Endothelial cell of umbilical vein (primary cell): ENCODE measurements around the gene C5orf47. TPM values are rescaled to one million over a fixed set of nuclear protein-coding genes. Genes with fewer than 3 reads are reported as not detected.

Source experiments
- BruUV-seq: library from RNA; stranded (reverse); fragments of 400-500 nt; replicated peaks from 2 replicates; lab custom pipeline; 2021; lab: Mats Ljungman, UMichigan
- CTCF ChIA-PET: fragments of 300-600, 350-600 bp; sonication (Branson Sonifier 250); formaldehyde crosslinking; loops from one replicate; lab custom pipeline; 2021; ENCODE audit warnings: antibody characterized with exemption, inconsistent platforms; lab: Charles Lee
- POLR2A ChIA-PET: fragments of 300-600, 350-600 bp; sonication (Branson Sonifier 250); formaldehyde crosslinking; loops from one replicate; lab custom pipeline; 2021; ENCODE audit warnings: antibody characterized with exemption, inconsistent platforms; lab: Charles Lee
- DNase-seq: peaks from one replicate; pipeline ENCODE4 v3.0.0-alpha.2; 2011; ENCODE audit warnings: low read depth, low spot score
- FAIRE-seq: peaks from 2 replicates; lab custom pipeline; 2011; peaks lifted over from hg19 to GRCh38; lab: Jason Lieb, UNC
- H2AFZ ChIP-seq: 2 replicates; pipeline ENCODE4 v1.6.0; 2012; ENCODE audit warnings: low read depth, low read length, control low read depth, inconsistent platforms
- H3K27ac ChIP-seq: 2 replicates; pipeline ENCODE4 v1.5.1; 2011; ENCODE audit warnings: low read depth, mild to moderate bottlenecking, control low read depth, low read length, moderate library complexity; ENCODE audit not compliant: insufficient read depth
- H3K27me3 ChIP-seq, 2 experiments: 2 replicates each; pipeline versions ENCODE4 v1.6.0 to v1.6.1; 2011; ENCODE audit warnings: low read length in 2 of 2, mixed read lengths in 1 of 2; ENCODE audit not compliant: control insufficient read depth in 2 of 2, insufficient read depth in 2 of 2
- H3K36me3 ChIP-seq, 2 experiments: 2 replicates in 1 of 2; 3 replicates in 1 of 2; pipeline ENCODE4 v1.5.1; 2011; ENCODE audit warnings: low read length in 2 of 2, mild to moderate bottlenecking in 1 of 2, moderate library complexity in 1 of 2; ENCODE audit not compliant: control insufficient read depth in 2 of 2, insufficient read depth in 2 of 2; ENCODE audit errors: extremely low read depth in 1 of 2
- H3K4me1 ChIP-seq: 3 replicates; pipeline ENCODE4 v1.5.1; 2011; ENCODE audit warnings: mild to moderate bottlenecking, low read length; ENCODE audit not compliant: control insufficient read depth, insufficient read depth; ENCODE audit errors: extremely low read depth
- H3K4me2 ChIP-seq: 2 replicates; pipeline ENCODE4 v1.6.1; 2011; ENCODE audit warnings: low read length, control low read depth, mixed read lengths; ENCODE audit not compliant: insufficient read depth
- H3K4me3 ChIP-seq, 3 experiments: fragments of 200-600 bp in 1 of 3; sonication (generic), shearing (Covaris generic) in 1 of 3; replicated peaks in 1 of 3; 2 replicates each; pipeline ENCODE4 v1.5.1; 2011 to 2016; ENCODE audit warnings: control low read depth in 3 of 3, low read length in 3 of 3, mild to moderate bottlenecking in 2 of 3, inconsistent platforms in 1 of 3, low read depth in 1 of 3, moderate library complexity in 1 of 3; ENCODE audit not compliant: insufficient read depth in 1 of 3
- H3K79me2 ChIP-seq: 2 replicates; pipeline ENCODE4 v1.6.0; 2012; ENCODE audit warnings: low read length, inconsistent platforms; ENCODE audit not compliant: control insufficient read depth, insufficient read depth
- H3K9ac ChIP-seq: replicated peaks from 2 replicates; pipeline ENCODE3; 2011; ENCODE audit warnings: low read length, control low read depth; ENCODE audit not compliant: insufficient read depth; ENCODE audit errors: extremely low read depth
- H3K9me1 ChIP-seq: replicated peaks from 3 replicates; pipeline ENCODE4 v1.6.0; 2011; ENCODE audit warnings: mild to moderate bottlenecking, low read length; ENCODE audit not compliant: control insufficient read depth, insufficient read depth; ENCODE audit errors: extremely low read depth
- H3K9me3 ChIP-seq: replicated peaks from 2 replicates; pipeline ENCODE4 v1.5.1; 2012; ENCODE audit warnings: low read length, inconsistent platforms; ENCODE audit not compliant: control insufficient read depth, insufficient read depth
- H4K20me1 ChIP-seq: replicated peaks from 2 replicates; pipeline ENCODE3; 2011; ENCODE audit warnings: mild to moderate bottlenecking, low read length; ENCODE audit not compliant: control insufficient read depth, insufficient read depth; ENCODE audit errors: extremely low read depth
- CTCF ChIP-seq, 2 donors: IDR thresholded peaks; 1 replicate in 1 of 2; 2 replicates in 1 of 2; pipeline ENCODE4 v1.5.1; 2011; ENCODE audit warnings: low read length in 2 of 2, mild to moderate bottlenecking in 2 of 2, moderate library complexity in 2 of 2, control low read depth in 1 of 2, inconsistent platforms in 1 of 2, low read depth in 1 of 2; ENCODE audit not compliant: insufficient read depth in 1 of 2; ENCODE audit errors: extremely low read depth in 1 of 2
- EZH2 ChIP-seq: IDR thresholded peaks from 2 replicates; pipeline ENCODE4 v1.6.1; 2012; ENCODE audit warnings: borderline replicate concordance, low read depth, mild to moderate bottlenecking, moderate library complexity, low read length, inconsistent platforms; ENCODE audit not compliant: severe bottlenecking
- FOS ChIP-seq: IDR thresholded peaks from 2 replicates; pipeline ENCODE4 v1.6.1; 2011; ENCODE audit warnings: mild to moderate bottlenecking, low read length, moderate library complexity, borderline replicate concordance; ENCODE audit not compliant: insufficient read depth
- GATA2 ChIP-seq: IDR thresholded peaks from 2 replicates; pipeline ENCODE4 v1.7.0; 2011; ENCODE audit warnings: low read depth, mild to moderate bottlenecking, moderate library complexity, mixed read lengths, low read length; ENCODE audit not compliant: insufficient read length, insufficient read depth
- MYC ChIP-seq: IDR thresholded peaks from one replicate; pipeline ENCODE4 v1.6.1; 2011; ENCODE audit warnings: mild to moderate bottlenecking, low read depth, low read length
- POLR2A ChIP-seq: IDR thresholded peaks from 2 replicates; pipeline ENCODE4 v1.6.1; 2012; ENCODE audit warnings: low read depth, mild to moderate bottlenecking, control low read depth, low read length
- POLR2AphosphoS5 ChIP-seq: IDR thresholded peaks from 2 replicates; pipeline ENCODE4 v1.6.1; 2012; ENCODE audit warnings: low read depth, mild to moderate bottlenecking, control low read depth, low read length, moderate library complexity; ENCODE audit not compliant: insufficient read depth
- dilution Hi-C: fragments of 300-500 bp; cut with MboI; formaldehyde crosslinking; loops from one replicate; pipeline ENCODE4 v1.15.0; 2019; ENCODE audit warnings: low sequenced_read_pairs; ENCODE audit not compliant: extremely low pct_ligation_motif_present
- intact Hi-C: fragments of 100-400 bp; cut with micrococcal nuclease; formaldehyde crosslinking; loops from one replicate; pipeline ENCODE4 v1.10.0; 2022
- polyA plus RNA-seq, 4 experiments: library from polyadenylated mRNA; depleted of rRNA in 3 of 4; stranded (reverse) in 3 of 4; unstranded in 1 of 4; fragments of >200 nt; gene quantifications; 2 replicates each; pipeline versions ENCODE4 v1.2.1 to v1.2.3, GENCODE V29; 2011 to 2012; ENCODE audit warnings: missing spikeins in 1 of 4
- total RNA-seq: library from RNA; stranded (reverse); gene quantifications from 2 replicates; pipeline ENCODE4 v1.2.3, GENCODE V29; 2021
- TF ChIP-seq, protein P1 (sequence below): IDR thresholded peaks from 2 replicates; pipeline ENCODE4 v1.6.1; 2011; ENCODE audit not compliant: insufficient read depth, insufficient read length

C5orf47 gene
- total and polyA plus RNA-seq, 2 donors (not counting 3 experiments of a cell fraction or from before 2014, with no cell fraction given): not detected

GRCh38 chr5:173953528-173954090, 35.4 kb upstream of the C5orf47 start:
- BruUV-seq: no TSS peak
- H3K4me1 ChIP-seq: no peaks in the 10 kb centered on the region
- no peak overlapping the region for H3K27ac ChIP-seq
- no peaks in the 10 kb centered on the region for H3K27me3 ChIP-seq
- no peaks in the 10 kb centered on the region for H3K79me2 ChIP-seq
- intact Hi-C loops (no loop called here), dilution Hi-C loops (no loop called here)
- H3K9ac ChIP-seq: no peak overlapping the region
- no peak overlapping the region for H2AFZ ChIP-seq
- no peak overlapping the region for H3K4me2 ChIP-seq
- H3K9me1 ChIP-seq: no peaks in the 10 kb centered on the region
- TF ChIP-seq EZH2 (no peak), GATA2 (no peak), FOS (no peak), POLR2A (no peak), MYC (no peak), POLR2AphosphoS5 (no peak), CTCF (IDR thresholded peaks at IDR 0.05; ENCODE audit: extremely low read depth in 1 of 2, insufficient read depth in 1 of 2, low read depth in 1 of 2, low read length in 2 of 2) (no peak)
- TF ChIP-seq, protein P1, sequence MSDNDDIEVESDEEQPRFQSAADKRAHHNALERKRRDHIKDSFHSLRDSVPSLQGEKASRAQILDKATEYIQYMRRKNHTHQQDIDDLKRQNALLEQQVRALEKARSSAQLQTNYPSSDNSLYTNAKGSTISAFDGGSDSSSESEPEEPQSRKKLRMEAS: no peak
- H4K20me1 ChIP-seq: no peaks in the 10 kb centered on the region
- peaks cover 20 to 26% of the 10 kb centered on the region in 2 experiments for H3K36me3 ChIP-seq
- FAIRE-seq (no peak), DNase-seq (no peak)
- no peaks in the 10 kb centered on the region for H3K9me3 ChIP-seq
- H3K4me3 ChIP-seq: no peak overlapping the region
- POLR2A ChIA-PET: no interaction called here
- CTCF ChIA-PET: interaction anchor here (1.1 to 1.2 kb wide), 3 partner anchors 11 to 28 kb away, joined by 3 to 5 read pairs (median 5); no protein-coding TSS in a partner anchor
